Activated CD8-positive, alpha-beta memory T cell treated with anti-CD3 and anti-CD28 coated beads, Interleukin-2, amount 50 U/mL, for 4 hours (primary cell): Measurements from ENCODE around the gene HOXC11.

ENCODE experiments used
- DNase-seq: peaks from one replicate; pipeline ENCODE4 v3.0.0-alpha.2; 2020

Gene HOXC11

DNA sequence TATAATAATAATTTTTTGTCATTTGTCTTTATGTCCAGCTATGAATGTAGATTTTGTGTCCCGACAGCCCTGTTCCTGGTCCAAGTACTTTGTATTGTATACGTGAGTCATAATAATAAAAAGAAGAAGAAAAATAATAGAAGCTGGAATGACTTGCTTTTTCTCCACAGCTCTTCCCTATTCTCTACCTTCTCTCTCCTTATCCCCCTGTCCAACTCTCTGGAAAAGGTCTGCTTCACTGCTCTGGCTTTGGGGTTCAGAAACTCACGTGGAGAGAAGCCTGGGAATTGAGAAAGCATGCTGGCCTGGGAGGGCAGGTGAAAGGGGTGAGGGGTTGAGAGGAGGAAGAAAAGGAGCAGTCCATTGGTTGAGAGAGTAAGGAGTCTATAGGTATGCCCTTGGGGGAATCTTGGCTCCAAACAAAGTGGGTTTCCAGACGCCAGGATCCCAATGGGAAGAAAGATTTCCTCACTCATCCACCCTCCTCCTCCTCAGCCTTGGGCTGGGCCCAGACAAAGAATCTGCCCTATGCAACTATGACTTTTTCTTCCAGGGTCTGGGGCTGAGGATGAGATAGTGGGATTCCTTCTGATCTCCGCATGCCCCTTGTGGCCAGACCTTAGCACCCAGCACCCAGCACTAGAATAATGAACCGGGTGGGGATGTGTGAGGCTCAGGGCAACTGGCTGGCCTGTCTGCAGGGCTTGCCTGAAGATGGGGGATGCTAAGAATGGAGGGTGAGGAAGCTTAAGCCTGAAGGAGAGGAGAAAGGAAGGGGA, 39.9 kb downstream of the HOXC11 start:
- no peak for DNase-seq

DNA sequence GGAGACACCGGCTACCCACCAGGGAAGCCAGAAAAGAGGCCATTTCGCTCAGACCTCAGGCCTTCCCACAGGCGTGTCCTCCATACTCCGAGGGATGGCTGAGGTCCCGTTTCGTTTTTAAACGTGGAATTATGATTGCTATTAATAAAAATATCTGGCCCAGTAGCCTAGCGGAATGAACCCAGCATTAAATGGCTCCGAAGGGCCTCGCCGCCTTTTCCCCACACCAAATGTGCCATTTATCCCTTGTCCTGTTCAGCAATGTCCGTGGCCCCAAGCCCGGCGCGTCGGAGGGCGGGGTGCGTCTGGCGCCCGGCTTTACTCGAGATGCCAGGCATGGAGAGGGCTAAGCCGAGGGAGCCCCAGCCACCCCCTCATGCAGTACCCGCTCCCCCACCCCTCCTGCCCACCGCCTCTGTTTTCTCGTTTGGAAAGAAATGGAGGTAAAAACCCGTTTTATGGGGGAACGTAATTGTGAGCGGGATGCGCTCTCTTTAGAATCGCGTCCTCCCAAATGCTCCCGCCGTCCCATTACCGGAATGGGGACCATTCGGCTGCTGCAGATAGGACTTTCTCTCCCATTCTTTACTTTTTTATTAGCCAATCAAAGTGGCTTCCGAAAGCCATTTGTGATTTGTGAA, 41.6 kb downstream of the HOXC11 start:
- no peak for DNase-seq

DNA sequence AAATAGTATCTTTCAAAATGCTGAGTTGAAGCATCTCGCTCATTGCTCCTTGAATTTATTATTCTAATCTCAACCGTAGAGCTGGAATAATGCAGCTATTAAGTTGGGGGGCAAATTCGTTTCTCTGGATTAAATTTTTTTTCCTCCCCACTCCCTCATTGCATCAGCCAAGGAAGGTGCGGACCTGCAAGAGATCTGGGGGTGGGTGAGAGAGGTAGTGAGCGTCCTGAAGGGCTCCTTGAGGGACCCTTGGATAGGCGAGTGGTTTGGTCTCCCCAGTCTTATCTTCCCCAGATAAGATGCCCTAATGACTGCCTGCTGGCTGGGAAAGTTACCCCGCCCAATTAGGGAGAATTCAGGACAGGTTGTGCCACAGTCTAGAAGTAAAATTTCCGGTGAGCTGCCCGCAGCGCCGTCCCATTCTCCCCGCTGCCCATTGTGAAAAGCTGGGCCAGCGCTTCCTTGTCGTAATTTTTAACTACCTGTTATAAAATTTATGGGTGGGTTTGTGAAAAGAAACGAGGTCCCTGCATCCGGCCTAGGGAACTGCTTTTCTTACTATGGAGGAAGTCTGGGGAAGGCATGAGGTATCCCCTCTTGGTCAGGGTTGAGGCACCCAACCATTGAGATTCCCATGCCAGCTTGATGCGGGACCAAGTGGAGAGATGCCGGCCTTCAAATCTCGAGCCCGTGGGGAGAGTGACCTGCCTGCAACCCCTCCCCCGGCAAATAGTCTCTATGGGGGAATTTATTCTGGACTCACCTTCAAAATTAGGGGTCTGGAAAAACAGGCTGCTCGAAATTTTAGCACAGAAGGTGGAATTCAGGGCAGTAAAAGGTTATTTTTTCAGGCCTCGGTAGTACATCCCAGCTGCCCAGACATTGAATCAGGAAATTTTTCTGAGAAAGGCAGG, 42.3 kb downstream of the HOXC11 start:
- DNase-seq: no peak

DNA sequence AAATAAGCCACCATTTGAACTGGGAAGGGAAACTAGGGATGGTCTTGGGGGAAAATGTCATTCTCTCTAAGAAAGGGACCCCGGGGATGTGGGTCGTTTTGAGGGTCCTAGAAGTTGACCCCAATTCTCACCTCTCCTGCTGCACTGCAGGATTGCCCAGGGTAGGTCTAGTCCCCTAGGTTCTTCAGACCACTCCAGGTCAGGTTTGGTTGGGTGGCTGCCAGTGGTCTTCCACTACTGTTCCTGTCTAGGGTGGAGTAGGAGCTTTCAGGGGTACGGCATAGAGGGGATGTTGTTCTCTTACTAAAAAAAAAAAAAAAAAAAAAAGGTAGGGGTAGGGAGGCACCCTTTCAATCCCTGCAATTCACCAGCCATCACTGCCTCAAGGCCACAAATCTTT, 43.1 kb downstream of the HOXC11 start:
- no peak for DNase-seq

DNA sequence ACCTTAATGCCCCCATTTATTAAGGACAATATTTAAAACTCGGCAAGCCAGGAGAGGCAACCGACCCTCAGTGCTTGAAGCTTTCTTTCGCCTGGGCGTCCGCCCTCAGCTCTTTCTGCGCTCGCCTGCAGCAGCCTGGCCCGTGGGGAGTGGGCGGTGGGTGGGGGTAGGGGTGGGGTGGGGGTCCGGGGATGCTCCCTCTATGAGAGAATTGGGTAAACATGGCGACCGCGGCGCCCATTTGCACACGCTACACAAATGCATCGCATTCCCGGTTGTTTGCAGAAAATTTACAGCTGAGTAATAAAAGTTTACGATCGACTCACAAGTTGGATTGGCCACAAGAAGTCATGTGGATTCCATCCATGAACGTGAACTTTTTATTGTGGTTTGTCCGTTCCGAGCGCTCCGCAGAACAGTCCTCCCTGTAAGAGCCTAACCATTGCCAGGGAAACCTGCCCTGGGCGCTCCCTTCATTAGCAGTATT, 43.6 kb downstream of the HOXC11 start:
- no peak for DNase-seq

DNA sequence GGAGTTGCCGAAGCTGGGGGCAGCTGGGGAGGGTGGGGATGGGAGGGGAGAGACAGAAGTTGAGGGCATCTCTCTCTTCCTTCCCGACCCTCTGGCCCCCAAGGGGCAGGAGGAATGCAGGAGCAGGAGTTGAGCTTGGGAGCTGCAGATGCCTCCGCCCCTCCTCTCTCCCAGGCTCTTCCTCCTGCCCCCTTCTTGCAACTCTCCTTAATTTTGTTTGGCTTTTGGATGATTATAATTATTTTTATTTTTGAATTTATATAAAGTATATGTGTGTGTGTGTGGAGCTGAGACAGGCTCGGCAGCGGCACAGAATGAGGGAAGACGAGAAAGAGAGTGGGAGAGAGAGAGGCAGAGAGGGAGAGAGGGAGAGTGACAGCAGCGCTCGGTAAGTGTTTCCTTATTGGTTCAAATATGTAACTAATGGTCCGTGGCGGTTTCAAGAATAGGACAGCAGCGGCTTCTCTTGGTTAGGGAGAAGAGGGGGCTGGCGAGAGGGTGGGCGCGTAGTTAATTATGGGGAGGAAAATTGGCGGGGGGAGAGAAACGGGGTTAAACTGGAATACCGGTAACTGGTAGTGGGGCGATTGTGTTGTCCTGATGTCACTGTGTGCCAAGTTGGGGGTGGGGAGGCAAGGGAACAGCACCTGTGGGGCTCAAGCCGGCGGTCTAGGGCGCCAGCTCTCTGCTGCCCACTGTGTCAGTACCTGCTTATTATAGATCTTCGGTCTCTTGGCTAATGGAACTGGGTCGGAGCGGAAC, 44.3 kb downstream of the HOXC11 start:
- no peak for DNase-seq

DNA sequence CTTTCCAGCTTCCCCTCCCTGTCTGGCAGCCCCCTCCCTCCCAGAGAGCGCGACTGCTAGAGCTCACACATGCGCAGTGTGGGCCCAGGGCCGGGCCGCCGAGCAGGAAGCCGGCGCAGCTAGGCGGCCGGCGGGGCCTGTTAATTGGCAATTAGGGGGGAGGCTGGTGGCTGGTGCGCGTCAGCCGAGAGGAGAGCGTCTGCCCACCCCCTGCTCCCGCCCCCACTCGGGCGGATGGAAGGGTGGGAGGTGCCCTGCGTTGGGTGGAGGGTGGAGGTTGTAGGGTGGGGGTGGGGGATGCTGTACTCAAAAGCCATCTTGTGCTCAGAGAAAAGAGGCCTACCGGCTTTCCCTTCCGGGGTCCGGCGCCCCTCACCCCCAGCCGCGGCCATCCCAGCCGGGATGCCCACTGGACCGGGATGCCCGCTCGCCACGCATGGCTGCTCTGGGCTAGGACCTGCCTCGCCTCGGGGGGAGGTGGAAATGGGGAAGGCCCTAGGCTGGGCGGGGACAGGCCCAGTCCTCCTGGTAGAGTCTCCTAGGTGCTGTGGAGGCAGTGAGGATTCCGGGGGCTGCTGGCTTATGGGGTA, 45.0 kb downstream of the HOXC11 start:
- peak; percentile 68 for DNase-seq

DNA sequence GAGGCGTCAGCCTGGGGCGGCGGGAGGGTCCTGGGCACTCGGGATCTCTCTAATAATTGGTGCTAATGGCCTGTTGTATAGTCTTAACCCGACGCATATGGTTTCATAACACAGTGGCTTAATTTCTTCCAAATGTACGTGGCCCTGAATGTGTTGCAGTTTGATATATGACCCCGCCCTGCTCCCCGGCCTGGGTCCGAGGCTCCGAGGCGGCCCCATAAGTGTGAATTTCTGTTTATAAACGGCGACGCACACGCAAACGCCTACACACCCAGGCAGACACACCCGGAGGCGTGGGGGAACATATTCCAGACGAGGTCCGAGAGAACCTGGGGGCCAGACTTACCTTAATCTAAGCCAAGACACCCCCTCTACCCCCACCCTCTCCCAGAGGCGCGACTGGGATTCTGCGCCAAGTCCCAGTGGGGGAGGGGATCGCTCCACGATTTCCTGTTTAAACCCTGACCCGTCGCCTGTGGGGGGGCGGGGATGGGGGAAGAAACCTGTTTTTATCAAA, 45.6 kb downstream of the HOXC11 start:
- DNase-seq: no peak

DNA sequence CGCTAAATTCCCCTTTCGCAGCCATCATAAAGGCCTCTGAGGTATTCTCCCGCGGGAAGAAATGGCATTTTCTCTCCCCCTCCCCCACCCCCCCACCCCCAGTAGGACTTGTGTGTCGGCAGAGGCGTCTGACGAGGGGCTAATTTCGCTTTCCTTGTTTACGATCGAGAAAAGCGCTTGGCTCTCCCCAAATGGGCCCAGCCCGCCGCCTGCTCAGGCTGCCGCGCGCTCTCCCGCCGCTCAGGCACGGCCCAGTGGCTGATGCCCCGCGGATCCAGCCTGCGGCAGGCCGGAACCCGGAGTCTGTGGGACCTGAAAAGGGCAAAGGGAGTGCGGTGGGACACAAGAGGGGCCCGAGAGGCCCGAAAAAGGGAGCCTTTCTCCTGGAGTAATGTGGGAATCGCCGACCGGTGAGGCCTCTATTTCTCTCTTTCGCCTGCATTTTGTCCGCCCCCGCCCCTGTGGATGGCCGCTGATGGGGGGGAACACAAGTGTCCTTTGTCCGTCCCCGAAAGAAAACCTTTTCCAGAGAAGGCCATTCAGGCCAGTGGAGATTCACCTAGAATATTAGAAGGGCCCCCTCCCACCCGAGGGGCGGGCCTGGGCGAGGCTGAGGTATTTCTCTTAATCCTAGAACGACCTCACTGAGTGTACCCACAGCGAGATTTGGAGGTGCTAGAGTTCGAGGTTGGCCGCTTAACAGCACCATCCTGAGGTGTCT, 46.3 kb downstream of the HOXC11 start:
- DNase-seq: no peak

DNA sequence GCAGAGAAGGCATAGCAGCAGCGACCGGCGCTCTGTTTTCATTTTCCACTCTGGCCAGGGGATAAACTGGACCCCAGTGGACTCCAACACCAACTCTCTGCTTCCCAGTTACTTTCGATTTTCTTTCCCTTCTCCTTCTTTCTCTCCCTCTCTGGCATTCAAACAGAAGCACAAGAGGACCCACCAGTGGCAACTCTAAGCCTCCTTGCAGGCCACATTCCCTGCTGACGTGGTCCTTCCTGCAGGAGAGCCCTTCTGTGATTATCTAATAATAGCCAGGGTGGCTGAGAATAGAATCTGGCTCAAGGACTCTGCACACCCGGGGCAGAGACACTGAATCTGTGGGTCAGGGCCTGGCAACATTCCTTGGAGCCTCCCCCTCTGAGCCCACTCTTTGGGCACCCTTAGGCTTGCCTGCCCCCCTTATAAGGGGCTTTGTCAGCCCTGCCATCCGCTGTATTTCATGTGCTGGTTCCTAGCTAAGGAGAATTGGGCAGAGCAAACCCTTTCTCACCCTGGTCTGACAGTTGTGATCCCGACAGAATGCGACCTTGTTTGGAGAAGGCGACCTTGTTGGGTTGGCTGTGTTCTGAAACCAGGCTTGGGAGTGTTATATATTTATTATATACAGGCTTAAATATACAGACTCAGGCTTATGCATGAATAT, 47.1 kb downstream of the HOXC11 start:
- no peak for DNase-seq

DNA sequence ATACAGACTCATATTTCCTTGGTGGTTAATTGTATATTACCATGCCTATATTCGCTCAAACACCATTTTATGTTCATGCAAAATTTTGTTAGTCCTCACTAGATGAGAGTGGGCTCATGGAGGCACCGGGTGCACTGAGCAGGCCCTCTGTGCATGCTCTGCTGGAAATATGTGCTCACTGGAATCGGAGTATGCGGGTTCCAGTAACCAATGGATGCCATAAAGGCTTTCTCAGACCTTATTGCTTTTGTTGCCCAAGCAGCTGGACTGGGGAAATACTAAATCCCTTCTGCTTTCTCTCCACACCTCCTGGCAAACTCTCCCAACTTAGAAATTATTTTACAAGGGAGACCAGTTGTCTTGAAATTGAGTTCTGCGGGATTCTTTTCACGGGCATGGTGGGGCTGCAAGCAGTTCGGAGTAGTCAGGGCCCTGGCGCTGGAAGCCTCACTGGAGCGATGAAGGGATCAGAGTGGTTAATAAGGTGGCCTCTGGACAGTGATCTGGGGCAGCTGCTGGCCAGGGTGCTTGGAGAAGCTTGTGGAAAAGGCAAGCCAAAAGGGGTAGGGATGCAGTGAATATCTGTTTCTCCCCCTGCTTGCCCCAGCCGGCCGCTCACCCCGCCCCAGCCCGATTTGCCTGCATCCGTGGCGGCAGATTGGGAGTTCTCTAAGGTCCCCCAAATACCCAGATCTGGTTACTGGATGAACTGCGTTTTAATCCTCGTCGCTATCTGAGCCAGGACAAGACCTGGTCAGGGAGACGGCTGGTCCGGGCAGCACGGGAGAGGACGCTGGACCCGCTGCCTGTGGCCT, 47.9 kb downstream of the HOXC11 start:
- DNase-seq: no peak

DNA sequence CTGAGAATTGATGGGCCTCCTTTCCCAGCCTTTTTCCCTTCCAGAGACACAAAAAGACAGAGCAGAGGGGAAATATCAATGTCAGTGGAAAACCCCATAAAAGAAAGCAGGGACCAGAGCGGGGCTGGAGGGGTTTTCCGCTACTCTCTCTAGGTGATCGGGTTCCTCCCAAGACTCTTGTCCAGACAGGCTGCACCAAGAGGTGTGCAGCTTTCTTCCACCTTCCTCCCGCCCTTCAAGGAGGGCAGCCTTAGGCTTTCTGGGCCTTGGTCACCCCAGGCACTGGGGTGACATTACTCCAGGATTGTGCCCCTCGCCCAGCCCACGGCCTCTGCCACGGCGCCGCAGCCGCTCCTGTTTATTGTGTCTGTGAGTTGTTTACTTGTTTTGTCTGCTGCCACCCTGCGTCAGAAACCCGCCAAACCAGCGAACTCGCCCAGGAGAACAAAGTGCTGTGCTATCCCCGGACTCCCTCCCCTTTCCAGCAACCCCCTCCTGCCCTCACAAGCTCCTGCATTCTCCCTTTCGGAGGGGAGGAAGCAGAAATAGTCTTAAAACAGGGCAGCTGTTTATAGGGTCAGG, 48.6 kb downstream of the HOXC11 start:
- DNase-seq: no peak

DNA sequence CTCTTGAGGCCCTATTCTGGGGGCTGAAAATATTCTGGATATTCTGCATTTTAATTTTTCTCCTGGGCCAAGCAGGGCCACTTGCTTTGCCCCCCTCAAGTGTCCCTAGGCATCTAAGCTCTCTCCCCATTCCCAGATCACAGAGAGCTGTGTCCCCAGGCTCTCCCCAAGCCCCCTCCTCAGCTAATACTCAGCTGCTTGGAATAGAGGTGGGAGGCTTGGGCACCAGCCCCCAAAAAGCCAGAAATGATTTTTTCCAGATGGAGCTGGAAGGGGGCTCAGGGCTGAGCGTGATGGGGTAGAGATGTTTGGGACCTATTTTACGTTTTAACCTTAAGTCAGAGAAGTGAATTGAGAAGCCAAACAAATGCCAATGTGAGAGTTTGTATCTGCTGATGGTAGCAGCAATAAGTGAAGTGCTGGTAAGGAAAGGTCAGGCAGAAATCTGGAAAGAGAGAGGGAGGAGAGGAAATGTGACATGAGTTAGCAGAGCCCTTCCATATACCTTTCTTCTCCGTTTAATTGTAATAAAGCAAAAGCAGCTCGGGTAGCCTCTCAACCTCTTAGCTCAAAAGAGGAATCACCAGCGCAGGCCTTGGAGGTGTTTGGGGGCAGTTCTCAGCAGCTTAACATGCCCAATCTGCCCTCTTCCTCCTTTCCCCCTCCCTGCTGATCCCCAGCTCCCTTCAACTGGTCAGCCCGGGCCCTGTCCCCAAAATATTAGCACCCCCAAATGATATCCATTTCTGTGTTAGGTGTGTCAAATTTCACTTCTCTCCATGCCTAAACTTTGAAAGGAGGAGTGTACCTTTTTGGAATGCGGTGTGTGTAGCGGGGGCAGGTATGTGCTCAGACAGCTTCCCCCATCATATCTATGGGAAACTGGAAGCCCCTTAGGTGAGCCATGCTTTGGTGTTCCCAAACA, 50.3 kb downstream of the HOXC11 start:
- DNase-seq: no peak

DNA sequence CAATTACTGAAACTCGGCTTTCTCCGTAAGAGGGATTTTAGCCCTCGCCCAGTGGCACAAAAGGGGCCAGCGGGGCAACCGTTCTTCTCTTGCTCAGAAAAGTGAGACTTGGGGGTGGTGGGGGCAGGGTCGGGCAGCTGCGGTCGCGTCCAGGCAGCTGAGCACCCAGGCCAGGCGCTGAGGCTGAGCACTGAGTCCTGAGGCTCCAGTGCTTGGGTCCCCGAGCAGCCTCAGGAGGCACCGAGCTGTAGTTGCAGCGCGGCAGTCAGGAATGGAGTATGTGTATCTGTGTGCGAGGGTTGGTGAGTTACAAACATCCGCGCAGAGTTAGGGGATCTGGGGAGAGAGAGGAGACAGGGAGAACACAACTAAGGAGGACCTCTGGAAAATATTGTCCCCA, 51.2 kb downstream of the HOXC11 start:
- DNase-seq: no peak

DNA sequence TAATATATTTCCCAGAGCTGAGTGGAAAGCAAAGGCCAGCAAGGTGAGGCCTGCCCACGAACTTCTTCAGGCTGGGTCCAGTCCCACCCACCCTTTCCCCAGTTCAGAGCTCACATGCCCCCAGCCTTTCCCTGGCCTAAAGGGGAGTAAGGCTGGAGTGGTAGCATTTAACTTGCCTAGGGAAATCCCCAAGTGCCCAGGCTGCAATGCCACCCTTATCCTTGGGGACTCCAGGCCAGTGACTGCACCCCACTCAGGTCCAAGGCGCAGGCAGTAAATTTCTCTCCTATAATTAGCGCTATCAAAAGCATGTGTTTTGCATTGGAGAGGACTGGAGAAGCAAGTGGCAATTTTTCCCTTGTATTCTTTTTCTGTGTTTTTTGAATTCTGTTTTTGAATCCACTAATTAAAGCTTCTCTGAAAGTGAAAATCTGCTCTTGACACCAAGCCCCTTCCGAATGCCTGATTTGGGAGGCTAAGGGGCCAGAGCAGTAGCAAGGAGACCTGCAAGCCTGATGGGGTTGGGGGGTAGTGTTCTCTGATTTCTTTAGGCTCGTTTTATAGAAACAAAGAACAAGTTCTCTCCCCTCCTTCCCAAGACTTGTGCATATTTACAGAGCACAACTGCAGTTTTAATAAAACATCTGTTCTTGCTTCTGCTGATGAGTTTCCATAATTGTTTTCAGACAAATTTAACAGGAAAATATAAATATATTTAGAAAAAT, 51.8 kb downstream of the HOXC11 start:
- DNase-seq: no peak

DNA sequence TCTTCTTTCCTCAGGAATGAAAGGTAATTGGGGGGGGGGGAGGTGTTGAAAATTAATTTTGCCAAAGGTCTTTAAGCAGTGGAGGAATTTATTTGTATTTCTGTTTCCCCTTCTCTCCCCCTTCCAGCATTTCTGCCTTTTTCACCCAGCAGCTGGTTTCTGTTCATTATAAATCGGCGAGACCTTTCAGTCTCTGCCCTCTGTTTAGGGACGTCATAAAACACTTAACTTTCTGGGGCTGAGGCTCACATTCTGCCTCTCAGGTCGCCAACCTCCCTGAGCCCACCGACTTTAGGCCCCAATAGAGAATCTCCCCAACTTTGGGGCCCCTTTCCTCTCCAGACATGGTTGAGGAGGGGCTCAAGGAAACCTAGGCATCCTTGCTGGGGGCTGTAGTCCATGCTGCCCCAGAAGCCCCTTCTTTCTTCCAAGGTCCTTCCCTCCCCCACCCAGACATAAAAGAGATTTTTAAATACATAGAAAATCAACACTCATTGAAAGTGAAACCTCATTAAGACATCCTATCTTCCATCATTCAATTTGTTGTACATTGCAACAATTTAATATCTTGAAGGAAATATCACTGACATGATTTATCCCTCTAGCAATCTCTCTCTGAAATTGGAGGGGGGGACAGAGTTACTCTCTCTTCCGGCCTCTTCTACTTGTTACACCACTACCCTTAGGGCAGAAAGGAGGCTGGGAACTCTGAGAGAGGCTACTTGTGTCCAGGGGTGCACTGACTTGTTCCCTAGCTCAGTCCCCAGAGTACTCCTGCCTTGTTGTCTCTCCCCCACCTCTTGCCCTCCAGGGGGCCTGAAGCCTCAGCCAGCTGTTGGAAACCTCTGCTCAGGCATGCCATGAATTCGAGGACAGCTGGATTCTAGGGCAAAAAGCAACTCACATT, 52.8 kb downstream of the HOXC11 start:
- no peak for DNase-seq
